Measurements from ENCODE around the gene PLEKHS1. TPM values are rescaled to one million over a fixed set of nuclear protein-coding genes. Genes with fewer than 3 reads are reported as not detected.
"Not testable (repeated sequence)": the region's sequence is repeated elsewhere in the genome, so short reads cannot be mapped to it uniquely, and the experiment has no call there.

Gene PLEKHS1
- total RNA-seq, 2 experiments from 2014 or later, result 0.08 TPM; not detected in 1

DNA sequence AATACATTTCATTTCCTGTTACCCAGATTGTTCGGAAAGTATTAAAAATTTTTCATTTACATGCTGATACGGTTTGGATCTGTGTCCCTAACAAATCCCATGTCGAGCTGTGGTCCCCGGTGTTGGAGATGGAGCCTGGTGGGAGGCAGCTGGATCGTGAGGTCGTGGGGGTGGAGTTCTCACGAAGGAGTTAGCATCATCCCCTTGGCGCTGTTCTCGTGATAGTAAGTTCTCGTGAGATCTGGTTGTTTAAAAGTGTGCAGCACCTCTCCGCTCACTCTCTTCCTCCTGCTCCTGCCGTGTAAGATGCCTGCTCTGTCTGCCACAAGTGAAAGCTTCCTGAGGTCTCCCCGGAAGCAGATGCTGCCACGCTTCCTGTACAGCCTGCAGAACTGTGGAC lies 30.9 kb downstream of the PLEKHS1 start:
- POLR2A ChIA-PET, result no interaction called here
- Mint-ChIP-seq H3K27me3 (peaks cover 4% of the 10 kb centered on the region), H3K36me3 (ENCODE audit: low read depth) (no peaks in the 10 kb centered on the region), H3K9me3 (no peaks in the 10 kb centered on the region), H3K4me3 (no peak overlapping the region), H3K4me1 (no peaks in the 10 kb centered on the region), H3K27ac (no peak overlapping the region)
- CTCF ChIA-PET, result no interaction called here
- no peak for DNase-seq

DNA sequence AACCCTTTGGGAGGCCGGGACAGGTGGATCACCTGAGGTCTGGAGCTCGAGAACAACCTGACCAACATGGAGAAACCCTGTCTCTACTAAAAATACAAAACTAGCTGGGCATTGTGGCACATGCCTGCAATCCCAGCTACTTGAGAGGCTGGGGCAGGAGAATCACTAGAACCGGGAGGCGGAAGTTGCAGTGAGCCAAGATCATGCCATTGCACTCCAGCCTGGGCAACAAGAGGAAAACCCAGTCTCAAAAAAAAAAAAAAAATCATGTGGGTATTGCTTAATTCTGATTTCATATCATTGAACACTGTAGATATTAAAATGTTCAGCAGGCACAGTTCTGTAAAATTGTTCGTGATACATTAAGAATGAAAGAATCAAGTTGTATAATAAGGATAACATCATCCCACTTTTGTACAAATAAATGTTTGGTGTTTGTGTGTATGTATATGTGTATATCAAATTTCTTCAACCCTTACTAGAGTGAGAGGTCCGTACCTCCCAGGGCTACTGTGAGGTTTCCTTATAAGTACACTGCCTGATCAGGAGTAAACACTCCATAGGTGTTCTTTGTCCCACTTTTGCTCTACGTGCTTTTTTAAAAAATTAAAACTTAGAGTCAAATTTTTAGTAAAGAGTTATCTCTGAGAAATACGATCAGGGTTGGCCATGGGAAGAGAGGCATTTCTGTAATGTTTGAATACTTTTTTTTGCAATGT lies 31.7 kb downstream of the PLEKHS1 start:
- Mint-ChIP-seq H3K4me3 (no peak overlapping the region), H3K36me3 (ENCODE audit: low read depth) (no peaks in the 10 kb centered on the region), H3K4me1 (no peaks in the 10 kb centered on the region), H3K27me3 (peaks cover 8% of the 10 kb centered on the region), H3K9me3 (no peaks in the 10 kb centered on the region), H3K27ac (no peak overlapping the region)
- POLR2A ChIA-PET, result no interaction called here
- DNase-seq, result no peak
- CTCF ChIA-PET, result no interaction called here

- DNase-seq, result no peak
- no peak overlapping the region for H3K27ac Mint-ChIP-seq
- H3K4me3 Mint-ChIP-seq, result no peak overlapping the region
- CTCF ChIA-PET, result no interaction called here
- POLR2A ChIA-PET, result no interaction called here
- no peaks in the 10 kb centered on the region for H3K36me3 Mint-ChIP-seq (ENCODE audit: low read depth)
- peaks cover 18% of the 10 kb centered on the region for H3K27me3 Mint-ChIP-seq
- no peaks in the 10 kb centered on the region for H3K9me3 Mint-ChIP-seq
- H3K4me1 Mint-ChIP-seq, result no peaks in the 10 kb centered on the region
Measured at GRCh38 chr10:113788604-113789083, 37.2 kb downstream of the PLEKHS1 start.

DNA sequence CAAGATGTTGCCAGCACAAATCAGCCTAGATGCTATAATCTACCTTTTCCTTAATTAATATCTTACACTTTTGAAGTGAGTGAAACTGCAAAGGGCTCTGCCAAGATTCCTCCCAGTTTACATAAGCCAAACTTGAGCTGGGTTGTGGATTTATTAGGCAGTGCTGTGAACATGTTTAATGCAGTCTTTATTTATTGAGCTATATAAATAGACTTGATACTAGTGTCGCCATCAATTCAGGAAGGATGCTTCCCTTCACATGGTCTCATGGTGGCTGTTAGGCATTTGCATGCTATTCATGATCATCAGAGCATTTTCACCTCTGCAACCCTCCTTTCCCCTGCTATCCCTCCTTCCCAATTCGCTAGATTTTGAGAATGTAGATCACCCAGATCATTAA lies 40.2 kb downstream of the PLEKHS1 start:
- no peaks in the 10 kb centered on the region for H3K4me1 Mint-ChIP-seq
- H3K4me3 Mint-ChIP-seq, result no peak overlapping the region
- no peaks in the 10 kb centered on the region for H3K36me3 Mint-ChIP-seq (ENCODE audit: low read depth)
- no peaks in the 10 kb centered on the region for H3K9me3 Mint-ChIP-seq
- POLR2A ChIA-PET, result no interaction called here
- CTCF ChIA-PET, result no interaction called here
- peaks cover 41% of the 10 kb centered on the region for H3K27me3 Mint-ChIP-seq
- H3K27ac Mint-ChIP-seq, result no peak overlapping the region
- DNase-seq, result no peak

DNA sequence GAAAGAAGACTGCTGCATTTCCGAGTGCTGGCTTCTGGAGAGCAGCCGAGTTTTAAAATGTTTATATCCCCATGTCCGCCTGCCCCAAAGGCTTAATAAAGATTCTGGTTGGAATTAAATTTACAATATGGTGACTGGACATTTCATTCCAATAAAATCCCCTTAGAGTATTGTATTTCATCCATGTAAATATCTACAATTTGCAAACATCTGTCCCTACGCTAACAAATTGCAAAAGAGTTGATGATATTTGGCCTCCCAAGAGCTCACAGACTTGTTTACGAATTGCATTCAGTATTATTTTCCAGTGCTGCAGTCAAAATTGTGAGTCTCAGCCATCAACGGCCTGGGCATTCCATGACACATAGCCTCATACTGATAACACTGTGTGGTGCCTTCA lies 50.1 kb downstream of the PLEKHS1 start:
- CTCF ChIA-PET, result interaction anchor here (0.8 to 8.5 kb wide), 2 partner anchors 14 to 302 kb away, joined by 4 to 91 read pairs; no protein-coding TSS in a partner anchor

DNA sequence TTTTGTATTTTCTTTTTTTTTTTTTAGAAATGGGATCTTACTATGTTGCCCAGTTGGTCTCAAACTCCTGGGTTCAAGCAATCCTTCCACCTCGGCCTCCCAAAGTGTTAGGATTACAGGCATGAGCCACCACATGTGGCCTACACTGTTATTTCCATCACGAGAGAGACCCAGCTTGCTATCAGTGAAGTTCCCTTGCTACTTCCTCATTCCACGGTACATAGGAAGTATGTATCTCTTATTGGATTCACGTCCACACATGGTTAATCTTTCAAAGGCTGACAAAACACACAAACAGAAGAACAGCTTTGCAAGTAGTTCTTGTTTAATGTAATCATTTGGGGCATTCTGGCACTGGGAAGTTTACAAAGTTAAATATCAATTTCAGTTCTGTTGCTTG lies 51.5 kb downstream of the PLEKHS1 start:
- Mint-ChIP-seq H3K4me1 (no peaks in the 10 kb centered on the region), H3K27me3 (peaks cover 36% of the 10 kb centered on the region), H3K4me3 (no peak overlapping the region), H3K27ac (no peak overlapping the region), H3K36me3 (ENCODE audit: low read depth) (no peaks in the 10 kb centered on the region), H3K9me3 (no peaks in the 10 kb centered on the region)
- ChIA-PET POLR2A (no interaction called here), CTCF (interaction anchor here (0.7 to 8.5 kb wide), 2 partner anchors 266 to 301 kb away, joined by 3 to 91 read pairs; no protein-coding TSS in a partner anchor)
- no peak for DNase-seq

More for the DNA sequence above, 50.1 kb downstream of the PLEKHS1 start:
- H3K36me3 Mint-ChIP-seq (ENCODE audit: low read depth), result no peaks in the 10 kb centered on the region
- H3K9me3 Mint-ChIP-seq, result no peaks in the 10 kb centered on the region
- no peak for DNase-seq
- POLR2A ChIA-PET, result no interaction called here
- H3K27ac Mint-ChIP-seq, result no peak overlapping the region
- H3K27me3 Mint-ChIP-seq, result peaks cover 43% of the 10 kb centered on the region
- no peak overlapping the region for H3K4me3 Mint-ChIP-seq
- H3K4me1 Mint-ChIP-seq, result no peaks in the 10 kb centered on the region

DNA sequence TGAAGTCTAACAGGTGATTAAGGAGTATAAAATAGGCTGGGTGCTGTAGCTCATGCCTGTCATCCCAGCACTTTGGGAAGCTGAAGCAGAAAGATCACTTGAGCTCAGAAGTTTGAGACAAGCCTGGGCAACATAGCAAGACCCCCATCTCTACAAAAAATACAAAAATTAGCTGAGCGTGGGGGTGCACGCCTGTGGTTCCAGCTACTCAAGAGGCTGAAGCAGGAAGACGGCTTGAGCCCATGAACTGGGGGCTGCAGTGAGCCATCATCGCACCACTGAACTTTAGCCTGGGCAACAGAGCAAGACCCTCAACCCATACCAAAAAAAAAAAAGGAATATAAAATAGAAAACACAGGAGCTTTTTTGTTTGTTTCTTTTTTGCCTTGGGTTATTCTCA lies 55.0 kb downstream of the PLEKHS1 start:
- Mint-ChIP-seq H3K27ac (no peak overlapping the region), H3K9me3 (no peaks in the 10 kb centered on the region), H3K4me1 (no peaks in the 10 kb centered on the region), H3K27me3 (peaks cover 41% of the 10 kb centered on the region), H3K4me3 (no peak overlapping the region), H3K36me3 (ENCODE audit: low read depth) (no peaks in the 10 kb centered on the region)
- ChIA-PET CTCF (interaction anchor here (0.6 to 1.5 kb wide), 3 partner anchors 297 to 1208 kb away, joined by 3 to 4 read pairs (median 3); no protein-coding TSS in a partner anchor), POLR2A (no interaction called here)
- DNase-seq, result no peak

- DNase-seq, result no peak
- Mint-ChIP-seq H3K9me3 (no peaks in the 10 kb centered on the region), H3K4me1 (no peaks in the 10 kb centered on the region), H3K4me3 (no peak overlapping the region), H3K27ac (no peak overlapping the region), H3K27me3 (peaks cover 51% of the 10 kb centered on the region), H3K36me3 (ENCODE audit: low read depth) (no peaks in the 10 kb centered on the region)
- ChIA-PET POLR2A (no interaction called here), CTCF (no interaction called here)
Measured at GRCh38 chr10:113808168-113808567, 56.7 kb downstream of the PLEKHS1 start.

DNA sequence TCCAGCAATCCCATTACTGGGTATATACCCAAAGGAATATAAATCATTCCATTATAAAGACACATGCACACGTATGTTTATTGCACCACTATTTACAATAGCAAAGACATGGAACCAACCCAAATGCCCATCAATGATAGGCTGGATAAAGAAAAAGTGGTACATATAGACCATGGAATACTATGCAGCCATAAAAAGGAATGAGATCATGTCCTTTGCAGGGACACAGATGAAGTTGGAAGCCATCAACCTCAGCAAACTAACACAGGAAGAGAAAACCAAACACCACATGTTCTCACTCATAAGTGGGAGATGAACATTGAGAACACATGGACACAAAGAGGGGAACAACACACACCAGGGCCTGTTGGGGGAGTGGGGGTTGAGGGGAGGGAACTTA lies 63.2 kb downstream of the PLEKHS1 start:
- DNase-seq; H3K4me3 Mint-ChIP-seq; H3K36me3 Mint-ChIP-seq (ENCODE audit: low read depth); H3K27ac Mint-ChIP-seq; H3K9me3 Mint-ChIP-seq; CTCF ChIA-PET; H3K4me1 Mint-ChIP-seq; POLR2A ChIA-PET: not testable (repeated sequence)
- H3K27me3 Mint-ChIP-seq, result peaks cover 33% of the 10 kb centered on the region

DNA sequence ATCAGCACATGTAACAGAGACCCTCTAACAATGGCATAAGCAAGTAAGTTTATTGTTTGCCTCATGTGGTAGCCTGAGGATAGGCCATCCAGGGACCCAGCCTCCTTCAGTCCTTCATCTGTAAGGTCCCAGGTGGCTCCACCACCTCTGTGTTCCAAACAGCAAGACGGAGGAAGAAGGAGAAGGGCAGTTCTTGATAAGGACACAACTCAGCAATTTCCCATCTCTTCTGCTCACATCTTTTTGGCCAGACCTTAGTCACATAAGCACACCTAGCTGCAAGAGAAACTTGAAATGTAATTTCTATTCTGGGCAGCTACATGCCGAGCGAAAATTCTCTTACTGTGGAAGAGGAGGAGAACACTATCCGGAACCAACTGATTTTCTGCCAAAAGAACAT lies 68.5 kb downstream of the PLEKHS1 start:
- POLR2A ChIA-PET, result no interaction called here
- no peak for DNase-seq
- H3K27me3 Mint-ChIP-seq, result peaks cover 6% of the 10 kb centered on the region
- no peaks in the 10 kb centered on the region for H3K9me3 Mint-ChIP-seq
- no peak overlapping the region for H3K4me3 Mint-ChIP-seq
- H3K4me1 Mint-ChIP-seq, result no peaks in the 10 kb centered on the region
- no peak overlapping the region for H3K27ac Mint-ChIP-seq
- CTCF ChIA-PET, result no interaction called here
- H3K36me3 Mint-ChIP-seq (ENCODE audit: low read depth), result no peaks in the 10 kb centered on the region

GRCh38 chr10:113820507-113820906 lies 69.0 kb downstream of the PLEKHS1 start:
- Mint-ChIP-seq H3K36me3 (ENCODE audit: low read depth) (no peaks in the 10 kb centered on the region), H3K27me3 (peaks cover 6% of the 10 kb centered on the region), H3K4me1 (no peaks in the 10 kb centered on the region), H3K9me3 (no peaks in the 10 kb centered on the region), H3K27ac (no peak overlapping the region), H3K4me3 (no peak overlapping the region)
- no peak for DNase-seq
- ChIA-PET POLR2A (no interaction called here), CTCF (no interaction called here)

- H3K36me3 Mint-ChIP-seq (ENCODE audit: low read depth); H3K4me3 Mint-ChIP-seq; POLR2A ChIA-PET; H3K9me3 Mint-ChIP-seq; H3K27ac Mint-ChIP-seq; DNase-seq; H3K27me3 Mint-ChIP-seq; H3K4me1 Mint-ChIP-seq: not testable (repeated sequence)
- CTCF ChIA-PET, result interaction anchor here (1.0 kb wide), 1 partner anchor 281 kb away, joined by 3 read pairs; no protein-coding TSS in a partner anchor
Measured at GRCh38 chr10:113821306-113821705, 69.8 kb downstream of the PLEKHS1 start.

DNA sequence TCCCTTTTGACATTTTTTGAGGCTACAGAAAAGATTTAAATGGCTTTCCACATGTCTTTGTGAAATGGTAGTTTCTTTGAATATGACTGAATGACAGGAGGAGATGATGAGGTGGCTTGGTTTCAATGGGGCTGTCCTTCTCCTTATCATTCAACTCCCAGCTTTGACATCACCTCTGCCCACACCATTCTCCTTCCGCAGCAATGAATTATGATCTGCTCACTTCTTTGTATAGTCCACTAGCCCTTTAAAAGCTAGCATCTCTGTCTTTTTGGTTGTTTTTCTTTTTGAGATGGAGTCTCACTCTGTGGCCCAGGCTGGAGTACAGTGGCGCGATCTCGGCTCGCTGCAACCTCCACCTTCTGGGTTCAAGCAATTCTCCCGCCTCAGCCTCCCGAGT lies 70.7 kb downstream of the PLEKHS1 start:
- Mint-ChIP-seq H3K27me3 (peaks cover 12% of the 10 kb centered on the region), H3K4me3 (no peak overlapping the region)
- CTCF ChIA-PET, result no interaction called here

GRCh38 chr10:113823389-113823788 lies 71.9 kb downstream of the PLEKHS1 start:
- Mint-ChIP-seq H3K9me3 (no peaks in the 10 kb centered on the region), H3K4me3 (no peak overlapping the region), H3K36me3 (ENCODE audit: low read depth) (no peaks in the 10 kb centered on the region), H3K27ac (no peak overlapping the region), H3K27me3 (peaks cover 13% of the 10 kb centered on the region), H3K4me1 (no peaks in the 10 kb centered on the region)
- ChIA-PET CTCF (no interaction called here), POLR2A (no interaction called here)
- DNase-seq, result no peak

More for the DNA sequence above, 70.7 kb downstream of the PLEKHS1 start:
- no peaks in the 10 kb centered on the region for H3K36me3 Mint-ChIP-seq (ENCODE audit: low read depth)
- no peak for DNase-seq
- POLR2A ChIA-PET, result no interaction called here
- H3K27ac Mint-ChIP-seq, result no peak overlapping the region
- H3K4me1 Mint-ChIP-seq, result no peaks in the 10 kb centered on the region
- H3K9me3 Mint-ChIP-seq, result no peaks in the 10 kb centered on the region

All from activated CD4-positive, alpha-beta memory T cell treated with anti-CD3 and anti-CD28 coated beads, Interleukin-2, amount 10 ng/mL, durations not matched to agents 7 days and 5 days (primary cell).